GM18951 (cell line): ENCODE data around the gene COL4A1.

Experiments used
- POLR2A ChIP-seq: IDR thresholded peaks from 4 replicates; pipeline ENCODE4 v1.6.1; 2011; ENCODE audit warnings: mild to moderate bottlenecking; ENCODE audit not compliant: insufficient read length, insufficient read depth; ENCODE audit errors: extremely low read depth
- in situ Hi-C: fragments of 300-500 bp; cut with MboI; formaldehyde crosslinking; loops from one replicate; pipeline ENCODE4 v1.12.0; 2022; ENCODE audit warnings: low sequenced_read_pairs, mixed read lengths, inconsistent platforms; ENCODE audit not compliant: unreplicated experiment

Gene COL4A1

GRCh38 chr13:110284779-110285484, 22.0 kb downstream of the COL4A1 start:
- no peak for TF ChIP-seq POLR2A
- in situ Hi-C loops = no loop called here

- in situ Hi-C loops = no loop called here
- no peak for TF ChIP-seq POLR2A
Measured at GRCh38 chr13:110283736-110284517, 23.0 kb downstream of the COL4A1 start.

- no peak for TF ChIP-seq POLR2A
- in situ Hi-C loops = no loop called here
Measured at GRCh38 chr13:110282316-110282841, 24.6 kb downstream of the COL4A1 start.

- in situ Hi-C loops = no loop called here
Measured at GRCh38 chr13:110281736-110282135, 25.2 kb downstream of the COL4A1 start.

GRCh38 chr13:110280985-110281688, 25.8 kb downstream of the COL4A1 start:
- in situ Hi-C loops = no loop called here

More at GRCh38 chr13:110281736-110282135, 25.2 kb downstream of the COL4A1 start:
- TF ChIP-seq POLR2A = no peak

GRCh38 chr13:110280231-110280813, 26.6 kb downstream of the COL4A1 start:
- in situ Hi-C loops = no loop called here
- TF ChIP-seq POLR2A = no peak

More at GRCh38 chr13:110280985-110281688, 25.8 kb downstream of the COL4A1 start:
- no peak for TF ChIP-seq POLR2A

GRCh38 chr13:110279684-110280083, 27.3 kb downstream of the COL4A1 start:
- in situ Hi-C loops = no loop called here
- no peak for TF ChIP-seq POLR2A

GRCh38 chr13:110278859-110279258, 28.1 kb downstream of the COL4A1 start:
- no peak for TF ChIP-seq POLR2A
- in situ Hi-C loops = no loop called here

- in situ Hi-C loops = no loop called here
- no peak for TF ChIP-seq POLR2A
Measured at GRCh38 chr13:110277357-110277975, 29.5 kb downstream of the COL4A1 start.

- in situ Hi-C loops = no loop called here
- no peak for TF ChIP-seq POLR2A
Measured at GRCh38 chr13:110276553-110276950, 30.4 kb downstream of the COL4A1 start.

GRCh38 chr13:110275931-110276552, 30.9 kb downstream of the COL4A1 start:
- no peak for TF ChIP-seq POLR2A
- in situ Hi-C loops = no loop called here

GRCh38 chr13:110274687-110275086, 32.3 kb downstream of the COL4A1 start:
- TF ChIP-seq POLR2A = no peak
- in situ Hi-C loops = no loop called here
